ENCODE results near the gene SPACA1.

GRCh38 chr6:88089708-88090107, 42.1 kb downstream of the SPACA1 start:
- TF ChIP-seq POLR2A (IDR thresholded peaks at IDR 0.05), result no peak
- TF ChIP-seq, protein P1, sequence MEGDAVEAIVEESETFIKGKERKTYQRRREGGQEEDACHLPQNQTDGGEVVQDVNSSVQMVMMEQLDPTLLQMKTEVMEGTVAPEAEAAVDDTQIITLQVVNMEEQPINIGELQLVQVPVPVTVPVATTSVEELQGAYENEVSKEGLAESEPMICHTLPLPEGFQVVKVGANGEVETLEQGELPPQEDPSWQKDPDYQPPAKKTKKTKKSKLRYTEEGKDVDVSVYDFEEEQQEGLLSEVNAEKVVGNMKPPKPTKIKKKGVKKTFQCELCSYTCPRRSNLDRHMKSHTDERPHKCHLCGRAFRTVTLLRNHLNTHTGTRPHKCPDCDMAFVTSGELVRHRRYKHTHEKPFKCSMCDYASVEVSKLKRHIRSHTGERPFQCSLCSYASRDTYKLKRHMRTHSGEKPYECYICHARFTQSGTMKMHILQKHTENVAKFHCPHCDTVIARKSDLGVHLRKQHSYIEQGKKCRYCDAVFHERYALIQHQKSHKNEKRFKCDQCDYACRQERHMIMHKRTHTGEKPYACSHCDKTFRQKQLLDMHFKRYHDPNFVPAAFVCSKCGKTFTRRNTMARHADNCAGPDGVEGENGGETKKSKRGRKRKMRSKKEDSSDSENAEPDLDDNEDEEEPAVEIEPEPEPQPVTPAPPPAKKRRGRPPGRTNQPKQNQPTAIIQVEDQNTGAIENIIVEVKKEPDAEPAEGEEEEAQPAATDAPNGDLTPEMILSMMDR (IDR thresholded peaks at IDR 0.05), result no peak
